ENCODE data around the gene NFATC2. TPM values are rescaled to one million over a fixed set of nuclear protein-coding genes. Genes with fewer than 3 reads are reported as not detected.

Gene NFATC2
- total RNA-seq, 1 experiment from 2014 or later = 5.0 TPM

DNA sequence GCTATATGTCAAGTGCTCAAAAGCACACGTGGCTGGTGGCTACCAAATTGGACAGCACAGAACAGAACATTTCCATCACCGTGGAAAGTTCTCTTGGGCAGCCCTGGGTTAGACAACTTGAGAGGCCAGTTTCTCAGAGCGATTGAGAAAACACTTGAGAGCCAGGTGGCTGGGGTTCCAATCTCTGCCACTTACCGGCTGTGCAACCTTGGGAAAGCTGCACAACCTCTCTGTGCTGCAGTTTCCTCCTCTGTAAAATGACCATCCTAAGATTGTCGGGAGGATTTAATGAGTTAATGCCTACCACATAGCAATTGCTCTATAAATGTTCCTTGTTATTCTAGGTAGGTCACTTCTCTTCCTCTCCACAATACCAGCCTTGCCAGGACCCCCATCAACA lies 25.1 kb upstream of the NFATC2 start:
- ChIA-PET RAD21 (ENCODE audit: low non-redundant PET in 1 of 2, low total read pairs in 2 of 2, uncharacterized antibody in 2 of 2, unreplicated experiment in 2 of 2) (interaction anchor here in 1 of 2 experiments (0.6 kb wide), 1 partner anchor 27 kb away, joined by 4 read pairs; no protein-coding TSS in a partner anchor), POLR2A (no interaction called here), CTCF (no interaction called here)
- Histone ChIP-seq H3K27ac (ENCODE audit: low read depth, low read length) (no peak overlapping the region), H3K27me3 (ENCODE audit: insufficient read depth, low read length) (peaks cover 6% of the 10 kb centered on the region; the same call in 1 of the 2 replicates), H3K4me3 (replicated peaks in 1 of 2; ENCODE audit: low read depth in 1 of 2, low read length in 2 of 2) (no peak overlapping the region), H3K36me3 (ENCODE audit: control insufficient read depth in 1 of 2, insufficient read depth in 2 of 2, low read length in 2 of 2) (no peaks in the 10 kb centered on the region), H3K4me2 (ENCODE audit: low read length) (no peak overlapping the region), H4K20me1 (ENCODE audit: insufficient read depth) (no peaks in the 10 kb centered on the region), H3K9me3 (ENCODE audit: control insufficient read depth in 1 of 2, insufficient read depth in 1 of 2, low read depth in 1 of 2, low read length in 2 of 2) (no peaks in the 10 kb centered on the region), H2AFZ (ENCODE audit: low read depth, low read length, poor library complexity, severe bottlenecking) (no peak overlapping the region), H3K9ac (ENCODE audit: low read length) (no peak overlapping the region), H3K9me2 (ENCODE audit: insufficient read depth) (no peaks in the 10 kb centered on the region), H3K79me2 (ENCODE audit: insufficient read depth, low read length) (no peaks in the 10 kb centered on the region), H3K4me1 (ENCODE audit: control insufficient read depth in 1 of 2, insufficient read depth in 2 of 2, low read length in 2 of 2) (peaks cover 14 to 25% of the 10 kb centered on the region in 2 experiments)
- TF ChIP-seq EZH2phosphoT487 (IDR thresholded peaks at IDR 0.05; ENCODE audit: borderline replicate concordance) (no peak), SIN3A (IDR thresholded peaks at IDR 0.05; ENCODE audit: low read depth) (no peak), SP1 (IDR thresholded peaks at IDR 0.05; ENCODE audit: low read depth) (no peak), FOSL1 (IDR thresholded peaks at IDR 0.05; ENCODE audit: low read depth) (no peak), POLR2A (IDR thresholded peaks at IDR 0.05; ENCODE audit: borderline replicate concordance, extremely low read depth, insufficient read depth, insufficient read length) (no peak), POLR2AphosphoS5 (IDR thresholded peaks at IDR 0.05; ENCODE audit: low read depth, low read length) (no peak), ZFX (IDR thresholded peaks at IDR 0.05) (no peak), EZH2 (IDR thresholded peaks at IDR 0.05) (no peak), ZNF274 (IDR thresholded peaks at IDR 0.05; ENCODE audit: low read depth, low read length) (no peak), YY1 (IDR thresholded peaks at IDR 0.05; ENCODE audit: extremely low read depth, insufficient replicate concordance, low read depth, low read length) (no peak), CBX3 (IDR thresholded peaks at IDR 0.05; ENCODE audit: low read depth) (no peak)
- TF ChIP-seq, protein P1, sequence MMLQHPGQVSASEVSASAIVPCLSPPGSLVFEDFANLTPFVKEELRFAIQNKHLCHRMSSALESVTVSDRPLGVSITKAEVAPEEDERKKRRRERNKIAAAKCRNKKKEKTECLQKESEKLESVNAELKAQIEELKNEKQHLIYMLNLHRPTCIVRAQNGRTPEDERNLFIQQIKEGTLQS (IDR thresholded peaks at IDR 0.05) = no peak
- no peak for ATAC-seq
- intact Hi-C loops (cut with micrococcal nuclease) = no loop called here
- DNase-seq (ENCODE audit: low read depth, low spot score) = no peak
- no TSS peak for BruUV-seq (replicated peaks)

DNA sequence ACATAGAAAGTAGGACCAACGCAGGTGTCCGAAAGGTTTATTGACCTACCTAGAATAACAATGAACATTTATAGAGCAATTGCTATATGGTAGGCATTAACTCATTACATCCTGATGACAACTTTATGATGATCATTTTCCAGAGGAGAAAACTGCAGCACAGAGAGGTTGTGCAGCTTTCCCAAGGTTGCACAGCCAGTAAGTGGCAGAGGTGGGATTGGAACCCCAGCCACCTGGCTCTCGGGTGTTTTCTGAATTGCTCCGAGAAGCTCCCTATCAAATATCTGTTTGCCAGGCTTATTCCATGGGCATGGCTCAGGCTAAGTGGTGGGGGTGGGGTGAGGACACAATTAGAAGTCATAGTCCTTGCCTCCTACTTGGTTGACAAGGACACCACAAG lies 24.1 kb upstream of the NFATC2 start:
- RAD21 ChIA-PET (ENCODE audit: low non-redundant PET in 1 of 2, low total read pairs in 2 of 2, uncharacterized antibody in 2 of 2, unreplicated experiment in 2 of 2) = no interaction called here
- H3K4me1 ChIP-seq (ENCODE audit: control insufficient read depth in 1 of 2, insufficient read depth in 2 of 2, low read length in 2 of 2) = peaks cover 17 to 35% of the 10 kb centered on the region in 2 experiments
- H3K9me2 ChIP-seq (ENCODE audit: insufficient read depth) = no peaks in the 10 kb centered on the region
- no TSS peak for BruUV-seq (replicated peaks)
- CTCF ChIA-PET = no interaction called here
- ATAC-seq (no peak), DNase-seq (ENCODE audit: low read depth, low spot score) (no peak)
- no peaks in the 10 kb centered on the region for H3K36me3 ChIP-seq (ENCODE audit: control insufficient read depth in 1 of 2, insufficient read depth in 2 of 2, low read length in 2 of 2)
- H3K27me3 ChIP-seq (ENCODE audit: insufficient read depth, low read length) = peaks cover 10% of the 10 kb centered on the region; the same call in 1 of the 2 replicates
- no peak overlapping the region for H3K9ac ChIP-seq (ENCODE audit: low read length)
- intact Hi-C loops (cut with micrococcal nuclease) = no loop called here
- no peaks in the 10 kb centered on the region for H4K20me1 ChIP-seq (ENCODE audit: insufficient read depth)
- H3K4me2 ChIP-seq (ENCODE audit: low read length) = no peak overlapping the region
- POLR2A ChIA-PET = no interaction called here
- H3K79me2 ChIP-seq (ENCODE audit: insufficient read depth, low read length) = no peaks in the 10 kb centered on the region
- no peaks in the 10 kb centered on the region for H3K9me3 ChIP-seq (ENCODE audit: control insufficient read depth in 1 of 2, insufficient read depth in 1 of 2, low read depth in 1 of 2, low read length in 2 of 2)
- H3K4me3 ChIP-seq (replicated peaks in 1 of 2; ENCODE audit: low read depth in 1 of 2, low read length in 2 of 2) = no peak overlapping the region
- no peak overlapping the region for H3K27ac ChIP-seq (ENCODE audit: low read depth, low read length)
- no peak overlapping the region for H2AFZ ChIP-seq (ENCODE audit: low read depth, low read length, poor library complexity, severe bottlenecking)
- TF ChIP-seq FOSL1 (IDR thresholded peaks at IDR 0.05; ENCODE audit: low read depth) (no peak), YY1 (IDR thresholded peaks at IDR 0.05; ENCODE audit: extremely low read depth, insufficient replicate concordance, low read depth, low read length) (no peak), EZH2 (IDR thresholded peaks at IDR 0.05) (no peak), ZFX (IDR thresholded peaks at IDR 0.05) (no peak), SIN3A (IDR thresholded peaks at IDR 0.05; ENCODE audit: low read depth) (no peak), POLR2AphosphoS5 (IDR thresholded peaks at IDR 0.05; ENCODE audit: low read depth, low read length) (no peak), JUND (IDR thresholded peaks at IDR 0.05) (no peak), SRF (IDR thresholded peaks at IDR 0.05; ENCODE audit: low read depth) (no peak), RAD21 (IDR thresholded peaks at IDR 0.05; ENCODE audit: low read depth) (no peak), TCF7L2 (IDR thresholded peaks at IDR 0.05; ENCODE audit: borderline replicate concordance, extremely low read depth, insufficient read depth, insufficient read length) (no peak)
- TF ChIP-seq, protein P2, sequence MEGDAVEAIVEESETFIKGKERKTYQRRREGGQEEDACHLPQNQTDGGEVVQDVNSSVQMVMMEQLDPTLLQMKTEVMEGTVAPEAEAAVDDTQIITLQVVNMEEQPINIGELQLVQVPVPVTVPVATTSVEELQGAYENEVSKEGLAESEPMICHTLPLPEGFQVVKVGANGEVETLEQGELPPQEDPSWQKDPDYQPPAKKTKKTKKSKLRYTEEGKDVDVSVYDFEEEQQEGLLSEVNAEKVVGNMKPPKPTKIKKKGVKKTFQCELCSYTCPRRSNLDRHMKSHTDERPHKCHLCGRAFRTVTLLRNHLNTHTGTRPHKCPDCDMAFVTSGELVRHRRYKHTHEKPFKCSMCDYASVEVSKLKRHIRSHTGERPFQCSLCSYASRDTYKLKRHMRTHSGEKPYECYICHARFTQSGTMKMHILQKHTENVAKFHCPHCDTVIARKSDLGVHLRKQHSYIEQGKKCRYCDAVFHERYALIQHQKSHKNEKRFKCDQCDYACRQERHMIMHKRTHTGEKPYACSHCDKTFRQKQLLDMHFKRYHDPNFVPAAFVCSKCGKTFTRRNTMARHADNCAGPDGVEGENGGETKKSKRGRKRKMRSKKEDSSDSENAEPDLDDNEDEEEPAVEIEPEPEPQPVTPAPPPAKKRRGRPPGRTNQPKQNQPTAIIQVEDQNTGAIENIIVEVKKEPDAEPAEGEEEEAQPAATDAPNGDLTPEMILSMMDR (IDR thresholded peaks at IDR 0.05 in 2 of 3, conservative IDR thresholded peaks at IDR 0.05 in 1 of 3; ENCODE audit: borderline replicate concordance in 1 of 3, insufficient read depth in 1 of 3, low read depth in 2 of 3, low read length in 2 of 3) = no peak
- TF ChIP-seq, protein P1 (IDR thresholded peaks at IDR 0.05) = no peak

All from HCT116 (cell line).